Stimulated activated CD4-positive, alpha-beta T cell treated with anti-CD3 and anti-CD28 coated beads, TNF-alpha, amount 100 ng/mL, for 4 hours (primary cell): ENCODE measurements around the gene RBFOX2.

ENCODE experiments used
- DNase-seq, 3 experiments: peaks; one replicate each; pipeline ENCODE4 v3.0.0-alpha.2; 2020; ENCODE audit warnings: low read depth in 3 of 3

RBFOX2 gene

DNA sequence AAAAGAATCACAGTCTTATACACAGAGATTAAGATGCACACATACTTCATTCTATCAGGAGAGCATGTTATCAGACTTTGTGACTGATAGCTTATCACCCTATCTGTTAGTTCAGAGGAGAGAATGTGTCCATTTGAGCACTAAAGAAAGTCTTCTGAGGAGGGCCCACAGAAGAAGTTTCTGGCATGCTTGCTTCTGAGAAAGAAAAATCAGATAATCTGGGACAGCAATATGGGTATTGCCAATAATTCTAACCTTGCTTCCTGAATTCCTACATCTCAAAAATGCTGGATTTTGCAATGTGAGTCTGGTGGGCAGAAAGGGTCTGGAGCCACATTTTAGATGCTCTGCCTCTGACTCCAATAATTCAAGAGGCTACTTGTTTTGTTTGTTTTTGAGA, 128.9 kb downstream of the RBFOX2 start:
- no peak for DNase-seq

DNA sequence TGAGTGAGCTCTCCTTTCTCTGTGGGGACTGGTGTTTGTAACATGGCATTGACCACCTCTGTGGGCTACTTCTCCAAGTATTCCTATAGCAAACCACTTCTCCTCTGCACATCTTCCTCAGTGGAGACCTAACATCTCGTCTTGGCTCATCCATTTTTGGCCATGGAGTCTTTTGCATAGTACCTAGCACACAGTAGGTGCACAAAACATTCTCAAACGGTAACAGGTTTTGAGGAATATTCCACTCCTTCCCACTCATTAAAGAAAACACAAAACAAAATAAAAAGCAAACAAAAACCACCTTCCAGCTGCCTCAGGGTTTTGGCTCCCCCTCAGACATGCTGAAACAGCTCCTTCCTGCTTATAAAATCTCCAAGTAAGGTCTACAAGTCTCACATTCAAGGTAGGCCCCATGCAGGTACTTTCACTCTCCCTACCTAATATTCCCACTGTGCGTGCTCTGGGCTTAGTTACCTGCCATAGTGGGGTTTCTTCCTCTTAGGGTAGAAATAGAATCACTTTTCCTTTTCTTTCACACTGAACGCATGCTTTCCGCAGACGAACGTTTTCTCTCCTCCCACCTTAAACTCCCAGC, 132.4 kb downstream of the RBFOX2 start:
- DNase-seq: no peak

DNA sequence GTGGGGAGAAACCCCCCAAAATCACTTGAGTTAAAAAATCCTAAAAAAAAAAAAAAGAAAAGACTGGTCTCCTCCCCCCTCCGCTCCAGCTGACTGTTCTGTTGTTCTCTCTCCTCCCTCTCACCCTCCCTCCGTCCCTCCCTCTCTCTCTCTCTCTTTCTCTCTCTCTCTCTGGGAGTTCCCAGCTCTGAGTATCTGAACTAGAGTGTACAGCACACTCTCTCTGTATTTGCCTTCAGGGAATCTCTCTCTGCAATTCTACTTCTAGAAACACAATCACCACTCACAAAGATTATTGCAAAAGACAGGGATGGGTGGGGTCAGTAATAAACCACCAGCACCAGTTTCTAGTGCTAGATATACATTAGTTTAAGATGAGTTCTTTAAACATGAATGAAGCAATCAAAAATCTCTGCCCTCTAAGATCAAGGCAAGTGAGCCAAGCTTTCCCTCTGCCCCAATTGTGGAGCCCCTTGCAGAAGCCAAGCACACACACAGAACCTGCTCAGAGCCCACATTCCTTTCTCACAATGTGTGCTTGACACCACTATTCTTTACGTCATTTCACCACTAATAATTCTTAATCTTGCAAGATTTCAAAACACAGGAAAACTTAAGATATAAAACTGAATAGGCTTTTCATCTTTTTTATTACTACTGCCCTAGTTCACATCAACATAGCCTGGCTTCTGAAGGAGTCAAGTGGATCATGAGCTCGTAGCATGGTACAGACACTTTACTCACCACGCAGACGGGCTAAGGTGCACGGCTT, 133.5 kb downstream of the RBFOX2 start:
- DNase-seq: no peak

DNA sequence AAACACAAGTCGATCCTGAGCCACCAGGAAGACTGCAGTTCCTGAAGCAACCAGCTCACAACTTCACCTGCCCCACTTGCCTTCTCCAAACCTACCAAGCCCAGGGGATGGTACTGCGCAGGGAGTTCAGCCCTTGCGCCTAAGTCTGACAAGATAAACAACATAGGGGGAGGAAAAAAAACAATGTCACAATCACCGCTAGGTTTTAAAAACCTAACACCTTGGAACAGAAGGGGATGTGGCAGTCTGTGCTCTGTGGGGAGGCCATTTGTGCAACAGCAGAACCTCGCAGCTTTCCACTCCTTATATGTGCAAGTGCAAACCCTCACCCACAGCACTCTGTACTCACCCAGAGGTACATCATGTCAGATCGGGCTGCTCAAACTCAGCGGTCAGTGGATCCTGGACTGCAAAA, 134.2 kb downstream of the RBFOX2 start:
- no peak for DNase-seq

DNA sequence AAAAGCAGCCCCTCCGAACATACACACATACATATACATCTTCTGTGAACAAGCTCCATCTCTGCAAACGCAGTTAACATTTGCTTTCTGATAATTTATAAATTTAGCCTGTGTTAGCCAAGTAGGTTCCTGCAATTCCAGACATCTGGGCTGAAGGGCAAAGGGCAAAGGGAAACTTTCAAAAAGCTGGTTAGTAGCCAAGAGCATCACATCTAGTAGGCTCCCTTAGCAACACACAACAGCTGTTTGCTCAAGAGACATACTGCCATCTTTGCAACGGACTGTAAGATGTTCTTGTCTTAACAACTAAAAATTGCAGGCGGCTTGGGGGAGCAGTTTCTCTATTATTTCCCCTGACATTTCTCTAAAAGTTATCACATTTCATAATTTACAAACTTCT, 134.9 kb downstream of the RBFOX2 start:
- no peak for DNase-seq

DNA sequence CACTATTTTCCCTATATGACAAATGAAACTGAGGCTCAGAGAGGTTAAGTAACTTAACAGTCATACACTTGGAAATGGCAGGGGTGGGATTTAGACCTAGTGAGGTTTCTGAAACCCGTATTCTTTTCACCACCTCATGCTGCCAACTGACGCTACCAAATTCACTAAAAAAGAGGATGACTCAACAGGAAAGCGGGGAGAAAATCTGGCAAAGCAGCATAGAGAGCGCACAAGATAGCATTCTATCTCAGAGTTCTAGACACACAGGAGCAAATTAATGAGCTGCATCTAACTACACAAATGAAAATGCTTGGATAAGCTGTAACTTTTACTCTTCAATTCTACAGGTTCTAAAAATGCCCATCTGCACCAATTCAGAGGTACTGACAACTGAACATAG, 136.4 kb downstream of the RBFOX2 start:
- DNase-seq: no peak

DNA sequence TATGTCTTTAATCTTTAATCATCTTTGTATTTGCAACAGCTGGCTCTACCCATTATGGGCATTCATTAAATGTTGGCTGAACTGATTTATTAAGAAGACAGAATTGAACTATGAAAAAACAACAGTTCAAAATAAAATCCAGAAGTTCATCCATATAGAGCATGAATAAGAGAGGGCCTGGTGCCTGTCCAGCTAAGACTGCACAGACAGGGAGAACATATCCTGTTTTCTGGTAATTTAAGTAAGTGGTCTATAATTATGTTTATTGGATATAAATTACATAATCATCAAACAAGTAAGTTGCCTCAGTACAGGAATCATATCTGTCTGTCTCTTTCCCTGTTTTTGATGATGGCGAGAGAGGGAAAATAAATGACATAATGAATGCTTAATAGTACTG, 137.2 kb downstream of the RBFOX2 start:
- no peak for DNase-seq

DNA sequence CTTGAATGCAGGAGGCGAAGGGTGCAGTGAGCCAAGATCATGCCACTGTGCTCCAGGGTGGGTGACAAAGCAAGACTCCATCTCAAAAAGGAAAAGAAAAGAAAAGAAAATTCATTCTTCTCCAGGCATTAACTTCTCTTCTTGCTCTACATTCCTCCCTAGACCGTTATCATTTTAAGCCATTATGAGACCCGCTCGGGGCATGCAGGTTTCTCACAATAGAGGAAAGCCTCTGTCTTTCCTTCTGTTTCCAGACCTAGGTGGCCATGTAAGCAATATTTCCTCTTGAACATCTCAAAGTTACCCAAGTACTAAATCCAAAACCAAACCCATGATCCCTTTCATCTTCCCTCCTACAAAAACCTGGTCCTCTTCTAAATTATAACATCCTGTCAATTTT, 139.6 kb downstream of the RBFOX2 start:
- DNase-seq: no peak

DNA sequence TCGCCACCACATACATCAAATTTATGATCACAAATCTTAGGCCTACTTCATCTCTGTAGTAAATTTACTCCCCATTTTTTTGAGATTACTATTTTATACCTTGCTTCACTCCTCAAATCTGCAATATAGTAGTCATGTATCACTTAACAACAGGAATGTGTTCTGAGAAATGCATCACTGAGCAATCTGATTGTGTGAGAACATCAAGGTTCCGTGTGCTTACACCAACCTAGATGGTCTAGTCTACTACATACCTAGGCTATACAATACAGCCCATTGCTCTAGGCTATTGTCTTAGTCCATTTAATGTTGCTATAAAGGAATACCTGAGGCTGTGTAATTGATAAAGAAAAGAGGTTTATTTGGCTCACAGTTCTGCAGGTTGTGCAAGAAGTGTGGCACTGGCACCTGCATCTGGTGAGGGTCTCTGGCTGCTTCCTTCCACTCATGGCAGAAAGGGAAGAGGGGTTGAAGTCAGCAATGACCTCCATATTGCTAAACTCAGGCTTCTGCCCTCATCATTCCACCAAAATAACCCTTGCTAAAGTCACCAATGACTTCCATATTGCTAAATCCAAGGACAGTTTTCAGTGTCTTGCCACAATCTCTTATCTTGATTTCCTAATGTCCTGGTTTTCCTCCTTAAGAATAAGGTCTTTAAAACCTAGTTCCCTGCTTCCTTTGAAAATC, 140.3 kb downstream of the RBFOX2 start:
- DNase-seq: no peak

DNA sequence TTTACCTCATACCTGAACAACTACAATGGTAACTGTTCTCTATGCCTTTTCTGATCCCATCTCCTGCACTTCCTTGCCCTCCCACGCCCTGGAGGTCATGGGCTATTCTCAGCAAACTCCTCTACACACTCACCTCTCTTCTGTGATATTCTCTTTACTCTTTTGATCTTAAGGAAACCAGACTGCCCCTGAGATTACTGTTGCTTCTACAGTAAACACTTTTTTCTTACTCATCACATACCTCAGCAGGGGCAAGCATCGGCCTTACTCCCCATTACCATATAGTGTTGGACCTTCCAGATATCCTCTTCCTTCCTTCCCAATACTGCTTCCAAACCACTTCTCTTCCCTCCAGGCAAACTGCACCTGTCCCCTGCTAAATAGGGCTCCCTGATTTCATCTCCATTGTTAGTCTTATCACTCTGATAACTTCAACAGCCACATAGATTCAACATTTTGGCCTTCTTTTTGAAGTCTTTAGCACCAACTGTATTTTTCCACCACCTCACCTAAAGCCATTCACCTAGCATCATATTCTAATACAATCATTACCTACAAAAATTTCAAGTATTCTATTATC, 141.2 kb downstream of the RBFOX2 start:
- no peak for DNase-seq

DNA sequence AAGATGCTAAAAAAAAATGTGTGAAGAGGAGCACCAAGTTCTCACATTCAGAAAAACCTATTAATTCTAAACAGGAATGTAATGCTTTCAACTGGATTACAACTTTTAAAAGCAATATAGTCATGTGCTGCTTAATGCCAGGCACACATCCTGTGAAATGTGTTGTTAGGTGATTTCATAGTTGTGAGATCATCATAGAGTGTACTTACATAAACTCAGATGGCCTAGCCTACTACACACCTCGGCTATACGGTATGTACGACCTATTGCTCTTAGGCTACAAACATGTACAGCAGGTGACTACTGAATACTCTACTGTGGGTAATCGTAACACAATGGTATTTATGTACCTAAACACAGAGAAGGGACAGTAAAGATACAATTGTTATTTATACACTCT, 142.3 kb downstream of the RBFOX2 start:
- DNase-seq: no peak

DNA sequence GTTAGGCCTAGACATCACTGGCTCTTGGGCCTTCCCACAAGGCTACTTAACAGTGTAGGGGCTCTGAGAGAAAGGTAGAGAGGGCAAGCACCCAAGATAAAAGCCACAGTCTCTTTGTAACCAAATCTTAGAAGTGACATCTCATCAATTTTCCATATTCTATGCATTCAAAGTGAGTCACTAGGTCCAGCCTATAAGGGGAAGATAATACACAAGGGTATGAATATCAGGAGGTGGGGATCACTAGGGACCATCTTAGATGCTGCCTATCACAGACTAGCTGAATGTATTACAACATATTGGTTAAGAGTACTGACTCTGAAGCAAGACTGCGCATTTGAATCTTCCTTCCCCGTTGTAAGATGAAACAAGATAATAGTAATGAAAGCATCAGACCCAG, 144.1 kb downstream of the RBFOX2 start:
- no peak for DNase-seq

DNA sequence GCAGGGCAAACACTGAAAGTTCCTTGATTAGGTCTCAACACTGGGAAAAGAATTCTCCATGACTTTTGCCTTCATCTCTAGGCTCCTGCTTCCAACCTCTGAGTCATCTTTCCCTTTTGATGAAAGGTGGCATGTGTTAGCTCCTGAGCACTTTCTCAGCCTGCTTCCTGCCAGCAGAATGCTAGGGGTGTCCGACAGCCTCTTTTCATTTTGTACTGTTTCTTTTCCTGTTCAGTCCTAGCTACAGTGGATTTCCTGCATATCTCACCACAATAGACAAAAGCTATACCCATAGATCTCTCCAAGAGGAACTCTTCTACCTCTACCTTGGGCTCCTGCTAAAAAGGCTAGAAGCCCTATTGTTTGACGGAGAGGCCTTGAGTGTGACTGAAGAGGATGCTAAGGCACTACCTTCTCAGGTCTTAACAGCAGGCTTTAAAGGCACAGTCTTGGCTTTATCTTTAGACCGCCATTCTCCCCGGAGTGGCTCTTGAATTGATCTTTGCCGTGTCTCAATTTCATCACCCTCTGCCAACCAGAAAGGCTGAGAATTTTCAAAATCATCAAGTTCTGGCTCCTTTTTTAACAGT, 145.5 kb downstream of the RBFOX2 start:
- DNase-seq: no peak

DNA sequence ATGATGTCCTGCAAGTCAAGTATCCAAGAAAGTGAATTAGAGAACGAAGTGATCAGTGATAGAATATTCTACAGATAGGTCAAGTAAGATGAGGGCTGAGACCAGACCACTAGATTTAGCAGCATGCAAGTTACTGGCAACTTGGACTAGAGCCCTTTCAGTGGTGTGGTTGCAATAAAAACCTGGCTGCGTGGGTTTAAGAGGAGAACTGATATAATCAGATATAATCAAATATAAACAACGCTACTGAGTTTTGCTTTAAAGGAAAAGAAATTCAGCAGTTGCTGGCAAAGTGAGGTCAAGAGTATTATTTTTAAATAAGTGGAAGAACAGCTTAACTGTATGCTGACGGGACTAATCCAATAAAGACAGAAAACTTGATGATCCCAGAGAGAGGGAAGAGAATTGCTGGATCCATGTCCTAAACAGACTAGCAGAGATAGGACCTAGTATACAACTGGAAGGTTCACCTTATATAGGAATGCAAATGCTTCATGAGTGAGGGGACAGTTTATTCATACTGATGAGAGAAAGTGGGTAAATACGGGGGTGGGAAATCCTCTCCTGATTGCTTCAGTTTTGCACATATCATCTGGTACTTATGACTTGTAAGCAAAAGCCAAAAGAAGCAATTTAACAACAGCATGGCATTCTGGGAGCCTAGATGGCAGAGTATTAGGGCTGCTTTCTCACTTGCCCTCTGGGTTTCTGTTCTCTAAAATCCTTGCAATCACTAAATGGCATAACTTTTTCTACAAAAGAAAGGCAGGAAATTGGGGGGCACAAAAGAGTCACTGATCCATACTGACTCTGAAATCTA, 146.2 kb downstream of the RBFOX2 start:
- no peak for DNase-seq

DNA sequence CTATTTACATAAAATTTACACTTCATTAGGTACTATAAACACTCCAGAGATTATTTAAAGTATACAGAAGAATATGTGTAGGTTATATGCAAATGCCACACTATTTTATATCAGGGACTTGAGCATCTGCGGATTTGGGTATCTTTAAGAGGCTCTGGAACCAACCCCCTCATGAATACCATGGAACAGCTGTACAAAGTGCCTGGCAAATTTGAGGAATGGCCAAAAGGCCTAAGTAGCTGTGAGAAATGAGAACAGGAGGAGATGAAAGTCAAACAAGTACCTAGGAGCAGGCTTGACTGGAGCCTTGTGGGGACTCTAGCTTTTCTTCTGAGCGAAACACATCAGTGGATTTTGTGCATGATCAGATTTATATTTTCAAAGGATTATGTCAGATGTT, 149.3 kb downstream of the RBFOX2 start:
- DNase-seq: no peak

DNA sequence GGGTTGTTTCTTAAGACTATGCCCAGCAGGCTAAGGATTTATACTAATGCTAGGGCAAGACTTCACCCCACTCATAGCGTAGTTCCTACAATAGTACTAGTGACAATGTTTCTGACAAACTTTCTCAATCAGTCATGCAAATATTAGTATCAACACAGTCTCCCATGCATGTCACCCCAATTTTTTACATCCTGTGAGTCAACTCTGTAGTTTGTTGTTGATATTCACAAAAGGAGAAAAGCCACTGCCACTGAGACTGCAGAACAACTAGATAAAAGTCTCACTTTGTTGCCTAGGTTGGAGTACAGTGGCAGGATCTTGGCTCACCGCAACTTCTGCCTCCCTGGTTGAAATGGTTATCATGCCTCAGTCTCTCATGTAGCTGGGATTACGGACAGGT, 155.2 kb downstream of the RBFOX2 start:
- DNase-seq: no peak

DNA sequence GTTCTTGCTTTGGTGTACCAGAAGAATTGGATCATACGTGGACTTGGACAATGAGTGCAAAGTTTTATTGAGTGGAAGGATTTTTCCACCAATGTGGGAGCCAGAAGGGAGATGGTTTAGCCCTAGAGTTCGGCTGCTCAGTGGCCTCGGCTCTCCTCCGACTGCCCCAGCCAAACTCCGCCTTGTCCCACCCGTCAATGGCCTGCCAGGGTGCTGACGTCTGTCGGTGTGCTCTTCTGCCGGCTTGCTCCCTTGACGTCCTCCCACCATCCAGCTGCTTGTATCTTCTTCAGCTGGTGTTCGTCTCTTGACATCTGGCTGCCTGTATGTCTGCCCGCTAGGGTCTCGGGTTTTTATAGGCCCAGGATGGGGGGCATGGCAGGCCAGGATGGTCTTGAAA, 156.2 kb downstream of the RBFOX2 start:
- DNase-seq: no peak

DNA sequence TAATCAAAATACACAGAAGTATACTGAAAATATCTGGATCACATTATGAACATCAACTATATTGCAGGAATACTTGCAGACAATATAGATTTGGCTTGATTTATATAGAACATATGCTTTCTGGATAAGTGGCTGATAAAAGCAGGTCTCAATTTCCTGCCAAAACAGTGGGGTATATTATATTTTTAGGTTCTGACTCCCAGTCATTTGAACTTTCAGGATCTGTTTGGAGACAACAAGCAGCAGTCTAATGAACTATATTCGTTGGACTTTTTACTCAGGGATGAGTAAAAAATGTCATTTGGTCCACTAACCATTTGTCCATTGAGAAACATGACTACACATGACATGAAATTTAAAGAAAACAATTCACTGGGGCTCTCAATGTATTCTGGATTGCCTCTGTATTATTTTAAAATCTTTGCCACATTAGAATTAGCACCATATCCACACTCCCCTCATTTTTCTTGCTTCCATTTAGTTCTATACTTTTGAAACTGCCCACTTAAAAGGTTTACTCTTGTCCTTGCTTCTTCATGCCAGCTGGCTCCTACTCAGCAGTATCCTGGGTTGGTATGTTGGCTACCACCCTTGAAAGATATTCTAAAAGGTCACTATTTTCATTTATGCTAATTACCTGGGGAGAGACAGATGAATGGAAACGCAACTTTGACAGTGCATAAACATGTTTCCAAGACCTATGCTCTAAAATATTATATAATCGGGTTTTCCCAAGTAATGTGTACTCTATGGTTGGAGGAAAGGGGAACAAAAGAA, 157.9 kb downstream of the RBFOX2 start:
- no peak for DNase-seq

DNA sequence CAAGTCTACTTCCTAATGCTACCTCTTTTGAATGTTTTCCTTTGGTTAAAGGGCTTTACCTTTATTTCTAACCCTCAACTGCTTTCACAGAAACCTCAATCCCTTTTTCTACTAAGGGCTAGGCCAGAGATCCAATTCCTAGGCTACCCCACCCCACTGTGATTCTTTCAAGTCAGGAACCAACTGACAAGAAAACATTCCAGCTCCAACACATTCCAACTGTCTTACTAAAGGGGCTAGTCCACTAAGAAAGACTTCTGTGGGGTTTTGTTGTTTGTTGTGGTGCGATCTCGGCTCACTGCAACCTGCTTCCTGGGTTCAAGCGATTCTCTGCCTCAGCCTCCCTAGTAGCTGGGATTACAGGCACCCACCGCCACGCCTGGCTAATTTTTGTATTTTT, 159.7 kb downstream of the RBFOX2 start:
- DNase-seq: no peak

DNA sequence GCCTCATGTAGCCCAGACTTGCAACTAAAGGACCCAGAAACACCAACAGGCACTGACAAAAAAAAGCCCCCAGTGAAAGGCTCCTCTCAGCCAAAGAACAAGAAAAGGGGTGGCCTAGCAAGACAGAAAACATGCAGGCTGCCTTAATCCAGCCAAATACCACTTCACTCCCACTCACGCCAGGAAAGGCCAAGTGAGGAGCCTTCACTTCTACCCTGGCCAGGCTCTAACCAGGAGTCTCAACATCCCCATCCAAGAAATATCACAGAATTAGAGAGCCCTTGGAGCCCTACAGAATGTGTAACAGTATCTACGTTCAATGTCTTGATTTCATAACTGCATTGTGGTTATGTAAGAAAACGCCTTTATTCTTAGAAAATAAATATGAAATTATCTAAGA, 162.0 kb downstream of the RBFOX2 start:
- DNase-seq: no peak
